ENCODE data around the gene POLN.

POLN gene

GRCh38 chr4:2102045-2102883 lies 139.7 kb downstream of the POLN start:
- DNase-seq: no peak

GRCh38 chr4:2101346-2102044 lies 140.4 kb downstream of the POLN start:
- DNase-seq: no peak

- DNase-seq: no peak
Measured at GRCh38 chr4:2096073-2096609, 145.8 kb downstream of the POLN start.

GRCh38 chr4:2095236-2096072 lies 146.5 kb downstream of the POLN start:
- no peak for DNase-seq

GRCh38 chr4:2094545-2094944 lies 147.4 kb downstream of the POLN start:
- DNase-seq: no peak

GRCh38 chr4:2093265-2093664 lies 148.7 kb downstream of the POLN start:
- no peak for DNase-seq

- DNase-seq: no peak
Measured at GRCh38 chr4:2092669-2093053, 149.3 kb downstream of the POLN start.

GRCh38 chr4:2091990-2092668 lies 149.8 kb downstream of the POLN start:
- DNase-seq: no peak

GRCh38 chr4:2090642-2091041 lies 151.3 kb downstream of the POLN start:
- no peak for DNase-seq

- no peak for DNase-seq
Measured at GRCh38 chr4:2089222-2089621, 152.7 kb downstream of the POLN start.

GRCh38 chr4:2087170-2087569 lies 154.8 kb downstream of the POLN start:
- no peak for DNase-seq

- no peak for DNase-seq
Measured at GRCh38 chr4:2085496-2085901, 156.4 kb downstream of the POLN start.

- DNase-seq: no peak
Measured at GRCh38 chr4:2084316-2084715, 157.6 kb downstream of the POLN start.

GRCh38 chr4:2083826-2084160 lies 158.1 kb downstream of the POLN start:
- no peak for DNase-seq

- no peak for DNase-seq
Measured at GRCh38 chr4:2083116-2083825, 158.7 kb downstream of the POLN start.

GRCh38 chr4:2082627-2083026 lies 159.3 kb downstream of the POLN start:
- no peak for DNase-seq

GRCh38 chr4:2082118-2082517 lies 159.8 kb downstream of the POLN start:
- no peak for DNase-seq

- no peak for DNase-seq
Measured at GRCh38 chr4:2081540-2081939, 160.4 kb downstream of the POLN start.

- DNase-seq: no peak
Measured at GRCh38 chr4:2080429-2081300, 161.3 kb downstream of the POLN start.

GRCh38 chr4:2079926-2080325 lies 162.0 kb downstream of the POLN start:
- no peak for DNase-seq

- no peak for DNase-seq
Measured at GRCh38 chr4:2079006-2079405, 162.9 kb downstream of the POLN start.

All from NCI-H446 treated with DMSO at 0.1 percent for 48 hours (cell line).